ENCODE data around the gene GABPB1. TPM values are rescaled to one million over a fixed set of nuclear protein-coding genes. Genes with fewer than 3 reads are reported as not detected.
A peak's percentile ranks its signal among the peaks of the same experiment; 100 is the strongest.
"Not testable (repeated sequence)": the region's sequence is repeated elsewhere in the genome, so short reads cannot be mapped to it uniquely, and the experiment has no call there.

Gene GABPB1
- 43.2 and 45.0 TPM in 2 replicates for total RNA-seq (2021)
- long read RNA-seq, full-length matches to known transcripts: 192 of 254 reads
- long read RNA-seq, partial matches to known transcripts: 13 of 254 reads
- long read RNA-seq, other reads (novel, unspliced or antisense): 49 of 254 reads

GRCh38 chr15:50354838-50355618 lies at the start of gene GABPB1:
Gene GABPB1 (minus strand): TSS chr15:50355198. CDS start chr15:50309798, 45,400 bp downstream.
- peaks cover 6% of the 10 kb centered on the region for H3K23me2 ChIP-seq (ENCODE audit: insufficient read length, low read depth, low read length, poor library complexity, severe bottlenecking)
- Mint-ChIP-seq H3K9me3 (peaks cover 0 to 2% of the 10 kb centered on the region in 2 experiments; a peak in 1 of 5 replicates), H3K4me3 (peak within 1 kb of the TSS; percentile 93 to 100), H3K27me3 (ENCODE audit: low read depth) (no peaks in the 10 kb centered on the region), H3K27ac (peak within 1 kb of the TSS; percentile 100), H3K4me1 (peaks cover 34 to 41% of the 10 kb centered on the region in 2 experiments), H3K36me3 (ENCODE audit: insufficient read depth in 1 of 3, low read depth in 3 of 3) (peaks cover 27 to 50% (median 37%) of the 10 kb centered on the region in 3 experiments)
- peaks cover 42% of the 10 kb centered on the region; the same call in 1 of the 2 replicates for H3K79me2 ChIP-seq (ENCODE audit: insufficient read depth, low read length)
- peak within 1 kb of the TSS; percentile 93 for H3K4me2 ChIP-seq (ENCODE audit: insufficient read depth, insufficient read length, low read length)
- peak within 1 kb of the TSS; percentile 60 for H2BK12ac ChIP-seq (ENCODE audit: insufficient read length, low read depth, low read length)
- H3T11ph ChIP-seq (ENCODE audit: low read length): peak within 1 kb of the TSS; percentile 91
- H4K8ac ChIP-seq (replicated peaks; ENCODE audit: insufficient read length, low read depth, low read length): peak within 1 kb of the TSS; percentile 56
- peak within 1 kb of the TSS; percentile 58 for H3K4ac ChIP-seq (ENCODE audit: low read depth, low read length)
- H2AK5ac ChIP-seq (ENCODE audit: insufficient read length, low read length): peak within 1 kb of the TSS; percentile 89
- H3K9ac ChIP-seq (ENCODE audit: extremely low read depth, insufficient read length, low read length): peak within 1 kb of the TSS; percentile 100
- peak within 1 kb of the TSS; percentile 83 for H3K27ac ChIP-seq (ENCODE audit: insufficient read length, low read depth, low read length)
- WGBS (ENCODE audit: extremely low coverage, insufficient read length, low lambda C conversion rate): no CpG with 5 or more reads among the region's 70 CpGs
- peak within 1 kb of the TSS; percentile 100 for H3K14ac ChIP-seq (ENCODE audit: insufficient read depth, low read length)
- no peaks in the 10 kb centered on the region for H3K4me1 ChIP-seq (ENCODE audit: insufficient read depth, low read length)
- no peaks in the 10 kb centered on the region for H4K20me1 ChIP-seq (ENCODE audit: control insufficient read depth, insufficient read depth, insufficient read length)
- peak within 1 kb of the TSS; percentile 95 for H4K91ac ChIP-seq (ENCODE audit: insufficient read length, low read depth, low read length)
- peak within 1 kb of the TSS; percentile 43 for H3K23ac ChIP-seq (ENCODE audit: insufficient read length, low read depth, low read length)
- no peaks in the 10 kb centered on the region for H3K9me3 ChIP-seq (ENCODE audit: control insufficient read depth, low read depth, low read length)
- peak; percentile 88 for DNase-seq
- no peak within 1 kb of the TSS; the same call in 1 of the 2 replicates for H2BK15ac ChIP-seq (ENCODE audit: low read depth, low read length)
- H3K79me1 ChIP-seq (ENCODE audit: insufficient read depth, low read depth, low read length, poor library complexity, severe bottlenecking): peaks cover 3% of the 10 kb centered on the region
- no peaks in the 10 kb centered on the region for H3K27me3 ChIP-seq (ENCODE audit: insufficient read depth, low read length)
- no peak for TF ChIP-seq CTCF (conservative IDR thresholded peaks at IDR 0.05)
- H2BK20ac ChIP-seq (ENCODE audit: low read depth, low read length, poor library complexity, severe bottlenecking): no peak within 1 kb of the TSS
- H2AFZ ChIP-seq (ENCODE audit: low read length): peak within 1 kb of the TSS; percentile 89
- peak within 1 kb of the TSS; percentile 100 for H3K18ac ChIP-seq (ENCODE audit: insufficient read length, low read depth, low read length)
- H2BK5ac ChIP-seq (ENCODE audit: insufficient read length, low read length): peak within 1 kb of the TSS; percentile 98
- H4K5ac ChIP-seq (ENCODE audit: insufficient read length, low read depth, low read length): peak within 1 kb of the TSS; percentile 99
- peak within 1 kb of the TSS; percentile 99 for H2BK120ac ChIP-seq (ENCODE audit: low read depth, low read length, poor library complexity, severe bottlenecking)
- H3K56ac ChIP-seq (ENCODE audit: insufficient read length, low read depth, low read length): peak within 1 kb of the TSS; percentile 84

GRCh38 chr15:50391561-50391960 lies 36.6 kb upstream of the GABPB1 start:
- DNase-seq; H3K4me2 ChIP-seq (ENCODE audit: insufficient read depth, insufficient read length, low read length); H3K9ac ChIP-seq (ENCODE audit: extremely low read depth, insufficient read length, low read length); H4K91ac ChIP-seq (ENCODE audit: insufficient read length, low read depth, low read length); H2BK20ac ChIP-seq (ENCODE audit: low read depth, low read length, poor library complexity, severe bottlenecking); H3K23ac ChIP-seq (ENCODE audit: insufficient read length, low read depth, low read length); H3K18ac ChIP-seq (ENCODE audit: insufficient read length, low read depth, low read length); H4K20me1 ChIP-seq (ENCODE audit: control insufficient read depth, insufficient read depth, insufficient read length); H3K9me3 ChIP-seq (ENCODE audit: control insufficient read depth, low read depth, low read length); H2BK5ac ChIP-seq (ENCODE audit: insufficient read length, low read length); H3K27ac ChIP-seq (ENCODE audit: insufficient read length, low read depth, low read length); H3K4me1 ChIP-seq (ENCODE audit: insufficient read depth, low read length); H3T11ph ChIP-seq (ENCODE audit: low read length); H2BK120ac ChIP-seq (ENCODE audit: low read depth, low read length, poor library complexity, severe bottlenecking); H3K14ac ChIP-seq (ENCODE audit: insufficient read depth, low read length); H3K23me2 ChIP-seq (ENCODE audit: insufficient read length, low read depth, low read length, poor library complexity, severe bottlenecking); H3K27me3 Mint-ChIP-seq (ENCODE audit: low read depth); H3K79me1 ChIP-seq (ENCODE audit: insufficient read depth, low read depth, low read length, poor library complexity, severe bottlenecking); H2AK5ac ChIP-seq (ENCODE audit: insufficient read length, low read length); H3K56ac ChIP-seq (ENCODE audit: insufficient read length, low read depth, low read length); H3K27me3 ChIP-seq (ENCODE audit: insufficient read depth, low read length); H2BK15ac ChIP-seq (ENCODE audit: low read depth, low read length); H4K8ac ChIP-seq (replicated peaks; ENCODE audit: insufficient read length, low read depth, low read length); H3K27ac Mint-ChIP-seq; H2BK12ac ChIP-seq (ENCODE audit: insufficient read length, low read depth, low read length); H3K36me3 Mint-ChIP-seq (ENCODE audit: insufficient read depth in 1 of 3, low read depth in 3 of 3); H3K4me3 Mint-ChIP-seq; H3K4ac ChIP-seq (ENCODE audit: low read depth, low read length); H3K79me2 ChIP-seq (ENCODE audit: insufficient read depth, low read length); H4K5ac ChIP-seq (ENCODE audit: insufficient read length, low read depth, low read length); H2AFZ ChIP-seq (ENCODE audit: low read length); H3K4me1 Mint-ChIP-seq; H3K9me3 Mint-ChIP-seq: not testable (repeated sequence)
- WGBS (ENCODE audit: extremely low coverage, insufficient read length, low lambda C conversion rate): no CpG with 5 or more reads among the region's 4 CpGs
